ENCODE measurements around the gene ALPL. TPM values are rescaled to one million over a fixed set of nuclear protein-coding genes. Genes with fewer than 3 reads are reported as not detected.

The ALPL gene
- total RNA-seq, 1 experiment from 2014 or later, result 84.8 TPM

DNA sequence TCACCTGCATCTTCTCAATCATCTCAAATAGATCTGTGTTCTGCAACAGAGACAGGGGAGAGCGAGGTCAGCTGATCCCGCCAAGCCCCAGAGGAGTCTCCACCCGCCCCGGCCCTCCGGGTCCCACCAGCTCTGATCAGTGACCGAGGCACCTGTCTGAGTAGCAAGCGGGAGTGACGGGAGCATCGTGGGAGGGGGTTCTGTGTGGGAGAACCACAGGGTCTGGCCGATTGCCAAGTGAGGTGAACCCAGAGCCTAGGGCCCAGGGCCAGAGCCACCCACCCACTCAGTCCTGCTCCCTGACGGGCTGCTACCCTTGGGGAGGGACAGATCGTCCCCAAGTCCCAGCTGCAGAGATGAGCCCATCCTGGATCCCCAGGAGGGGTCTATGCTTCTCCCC, 110.8 kb downstream of the ALPL start:
- TF ChIP-seq CTCF (conservative IDR thresholded peaks at IDR 0.05), result no peak
- Histone ChIP-seq H2BK120ac (ENCODE audit: low read depth, low read length, poor library complexity, severe bottlenecking) (no peak overlapping the region), H2AK5ac (ENCODE audit: insufficient read length, low read length) (no peak overlapping the region), H3K18ac (ENCODE audit: insufficient read length, low read depth, low read length) (no peak overlapping the region), H4K8ac (replicated peaks; ENCODE audit: insufficient read length, low read depth, low read length) (no peak overlapping the region), H3K4me2 (ENCODE audit: insufficient read depth, insufficient read length, low read length) (no peak overlapping the region), H3K23ac (ENCODE audit: insufficient read length, low read depth, low read length) (no peak overlapping the region), H3K79me1 (ENCODE audit: insufficient read depth, low read depth, low read length, poor library complexity, severe bottlenecking) (no peaks in the 10 kb centered on the region), H3K56ac (ENCODE audit: insufficient read length, low read depth, low read length) (no peak overlapping the region), H2BK12ac (ENCODE audit: insufficient read length, low read depth, low read length) (no peak overlapping the region), H3K79me2 (ENCODE audit: insufficient read depth, low read length) (no peaks in the 10 kb centered on the region), H2BK20ac (ENCODE audit: low read depth, low read length, poor library complexity, severe bottlenecking) (no peak overlapping the region), H3K27me3 (ENCODE audit: insufficient read depth, low read length) (peaks cover 3% of the 10 kb centered on the region; the same call in 1 of the 2 replicates), H4K91ac (ENCODE audit: insufficient read length, low read depth, low read length) (no peak overlapping the region), H3K14ac (ENCODE audit: insufficient read depth, low read length) (no peak overlapping the region), H3T11ph (ENCODE audit: low read length) (no peak overlapping the region), H3K23me2 (ENCODE audit: insufficient read length, low read depth, low read length, poor library complexity, severe bottlenecking) (peaks cover 8% of the 10 kb centered on the region), H3K27ac (ENCODE audit: insufficient read length, low read depth, low read length) (no peak overlapping the region), H4K20me1 (ENCODE audit: control insufficient read depth, insufficient read depth, insufficient read length) (no peaks in the 10 kb centered on the region), H3K9ac (ENCODE audit: extremely low read depth, insufficient read length, low read length) (no peak overlapping the region), H3K4ac (ENCODE audit: low read depth, low read length) (no peak overlapping the region), H3K4me1 (ENCODE audit: insufficient read depth, low read length) (peaks cover 6% of the 10 kb centered on the region; the same call in 1 of the 2 replicates), H2AFZ (ENCODE audit: low read length) (no peak overlapping the region), H2BK15ac (ENCODE audit: low read depth, low read length) (no peak overlapping the region), H4K5ac (ENCODE audit: insufficient read length, low read depth, low read length) (no peak overlapping the region), H3K9me3 (ENCODE audit: control insufficient read depth, low read depth, low read length) (no peaks in the 10 kb centered on the region), H2BK5ac (ENCODE audit: insufficient read length, low read length) (no peak overlapping the region)
- DNase-seq, result no peak
- Mint-ChIP-seq H3K4me3 (no peak overlapping the region), H3K27me3 (ENCODE audit: low read depth) (peaks cover 10% of the 10 kb centered on the region), H3K4me1 (peaks cover 16 to 32% of the 10 kb centered on the region in 2 experiments), H3K36me3 (ENCODE audit: insufficient read depth in 1 of 3, low read depth in 3 of 3) (no peaks in the 10 kb centered on the region; a peak in 1 of 7 replicates), H3K9me3 (no peaks in the 10 kb centered on the region), H3K27ac (no peak overlapping the region)
- no CpG with 5 or more reads among the region's 12 CpGs for WGBS (ENCODE audit: extremely low coverage, insufficient read length, low lambda C conversion rate)
